ENCODE data around the gene TUFT1.

Gene TUFT1

GRCh38 chr1:151524736-151525135 lies 15.4 kb upstream of the TUFT1 start:
- H3K4me3 ChIP-seq (ENCODE audit: low read depth, low read length) = no peak overlapping the region
- DNase-seq (ENCODE audit: low read depth) = no peak
- TF ChIP-seq, protein P1, sequence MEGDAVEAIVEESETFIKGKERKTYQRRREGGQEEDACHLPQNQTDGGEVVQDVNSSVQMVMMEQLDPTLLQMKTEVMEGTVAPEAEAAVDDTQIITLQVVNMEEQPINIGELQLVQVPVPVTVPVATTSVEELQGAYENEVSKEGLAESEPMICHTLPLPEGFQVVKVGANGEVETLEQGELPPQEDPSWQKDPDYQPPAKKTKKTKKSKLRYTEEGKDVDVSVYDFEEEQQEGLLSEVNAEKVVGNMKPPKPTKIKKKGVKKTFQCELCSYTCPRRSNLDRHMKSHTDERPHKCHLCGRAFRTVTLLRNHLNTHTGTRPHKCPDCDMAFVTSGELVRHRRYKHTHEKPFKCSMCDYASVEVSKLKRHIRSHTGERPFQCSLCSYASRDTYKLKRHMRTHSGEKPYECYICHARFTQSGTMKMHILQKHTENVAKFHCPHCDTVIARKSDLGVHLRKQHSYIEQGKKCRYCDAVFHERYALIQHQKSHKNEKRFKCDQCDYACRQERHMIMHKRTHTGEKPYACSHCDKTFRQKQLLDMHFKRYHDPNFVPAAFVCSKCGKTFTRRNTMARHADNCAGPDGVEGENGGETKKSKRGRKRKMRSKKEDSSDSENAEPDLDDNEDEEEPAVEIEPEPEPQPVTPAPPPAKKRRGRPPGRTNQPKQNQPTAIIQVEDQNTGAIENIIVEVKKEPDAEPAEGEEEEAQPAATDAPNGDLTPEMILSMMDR (IDR thresholded peaks at IDR 0.05; ENCODE audit: control insufficient read depth, extremely low read depth, insufficient read depth) = no peak

- TF ChIP-seq, protein P1 (IDR thresholded peaks at IDR 0.05; ENCODE audit: control insufficient read depth, extremely low read depth, insufficient read depth) = no peak
- H3K4me3 ChIP-seq (ENCODE audit: low read depth, low read length) = no peak overlapping the region
- no peak for DNase-seq (ENCODE audit: low read depth)
Measured at GRCh38 chr1:151526735-151527525, 13.2 kb upstream of the TUFT1 start.

GRCh38 chr1:151529211-151529702 lies 10.9 kb upstream of the TUFT1 start:
- TF ChIP-seq, protein P1 (IDR thresholded peaks at IDR 0.05; ENCODE audit: control insufficient read depth, extremely low read depth, insufficient read depth) = no peak
- no peak overlapping the region for H3K4me3 ChIP-seq (ENCODE audit: low read depth, low read length)
- no peak for DNase-seq (ENCODE audit: low read depth)

GRCh38 chr1:151529781-151530180 lies 10.3 kb upstream of the TUFT1 start:
- DNase-seq (ENCODE audit: low read depth) = no peak
- no peak overlapping the region for H3K4me3 ChIP-seq (ENCODE audit: low read depth, low read length)
- TF ChIP-seq, protein P1 (IDR thresholded peaks at IDR 0.05; ENCODE audit: control insufficient read depth, extremely low read depth, insufficient read depth) = no peak

- DNase-seq (ENCODE audit: low read depth) = no peak
- TF ChIP-seq, protein P1 (IDR thresholded peaks at IDR 0.05; ENCODE audit: control insufficient read depth, extremely low read depth, insufficient read depth) = no peak
- H3K4me3 ChIP-seq (ENCODE audit: low read depth, low read length) = no peak overlapping the region
Measured at GRCh38 chr1:151530461-151530860, 9.6 kb upstream of the TUFT1 start.

DNA sequence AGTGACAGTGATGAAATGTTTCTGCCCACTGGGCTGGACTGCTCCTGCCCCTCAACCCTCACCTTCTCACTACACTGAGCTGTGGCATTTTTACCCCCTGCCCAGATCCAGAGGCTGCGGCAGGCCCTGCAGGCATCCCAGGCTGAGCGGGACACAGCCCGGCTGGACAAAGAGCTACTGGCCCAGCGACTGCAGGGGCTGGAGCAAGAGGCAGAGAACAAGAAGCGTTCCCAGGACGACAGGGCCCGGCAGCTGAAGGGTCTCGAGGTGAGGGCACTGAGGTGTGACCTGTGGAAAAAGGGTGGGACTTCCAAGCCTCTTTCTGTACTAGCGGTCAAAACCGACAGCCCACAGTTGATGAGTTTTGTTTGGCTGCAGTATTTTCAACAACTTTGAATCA lies 6.2 kb upstream of the TUFT1 start:
- no peak overlapping the region for H3K4me3 ChIP-seq (ENCODE audit: low read depth, low read length)
- no peak for DNase-seq (ENCODE audit: low read depth)
- TF ChIP-seq, protein P1 (IDR thresholded peaks at IDR 0.05; ENCODE audit: control insufficient read depth, extremely low read depth, insufficient read depth) = no peak
